ENCODE measurements around the gene SMU1.
A peak's percentile ranks its signal among the peaks of the same experiment; 100 is the strongest.

The SMU1 gene

GRCh38 chr9:33041432-33042188 lies 34.9 kb downstream of the SMU1 start:
- H4K8ac ChIP-seq (ENCODE audit: low read length) = no peak overlapping the region
- H3K9ac ChIP-seq (ENCODE audit: low read length) = peak overlapping the region; percentile 62
- H3K18ac ChIP-seq (ENCODE audit: low read depth in 1 of 2, low read length in 2 of 2) = no peak overlapping the region
- H4K91ac ChIP-seq (ENCODE audit: low read length) = no peak overlapping the region
- no peak overlapping the region for H2BK120ac ChIP-seq (ENCODE audit: low read depth, low read length)
- DNase-seq = peak; percentile 70
- no peaks in the 10 kb centered on the region for H3K9me3 ChIP-seq (ENCODE audit: control insufficient read depth, low read length)
- no peak overlapping the region for H3K23ac ChIP-seq (ENCODE audit: low read length in 2 of 2)
- H2BK12ac ChIP-seq (ENCODE audit: low read length in 2 of 2) = no peak overlapping the region
- 88% methylated on average over 7 of the region's 10 CpGs for WGBS
- H3K14ac ChIP-seq (ENCODE audit: low read length in 2 of 2) = no peak overlapping the region
- no peak overlapping the region for H2AK5ac ChIP-seq (ENCODE audit: low read length, severe bottlenecking)
- H2BK5ac ChIP-seq (ENCODE audit: low read depth, low read length, poor library complexity, severe bottlenecking) = no peak overlapping the region
- peak overlapping the region in 1 of 2 experiments; percentile 61 for H3K4me3 ChIP-seq (ENCODE audit: insufficient read depth in 1 of 2, low read depth in 1 of 2, low read length in 2 of 2)
- peaks cover 3% of the 10 kb centered on the region for H3K79me1 ChIP-seq (replicated peaks; ENCODE audit: low read length, poor library complexity, severe bottlenecking)
- H3K36me3 ChIP-seq (ENCODE audit: control insufficient read depth in 1 of 2, insufficient read depth in 2 of 2, low read depth in 1 of 2, low read length in 2 of 2) = peaks cover 16 to 54% of the 10 kb centered on the region in 2 experiments
- H3K27me3 ChIP-seq (ENCODE audit: control insufficient read depth in 1 of 2, insufficient read depth in 1 of 2, low read length in 2 of 2) = no peaks in the 10 kb centered on the region
- peaks cover 6% of the 10 kb centered on the region for H3K4me1 ChIP-seq (ENCODE audit: control insufficient read depth, insufficient read depth, low read depth, low read length)
- H3K4me2 ChIP-seq (ENCODE audit: low read length, poor library complexity, severe bottlenecking) = no peak overlapping the region
- H3K4ac ChIP-seq (ENCODE audit: low read depth in 1 of 2, low read length in 2 of 2) = no peak overlapping the region
- H3K27ac ChIP-seq (ENCODE audit: low read length, poor library complexity, severe bottlenecking) = no peak overlapping the region
- no peak overlapping the region for H2BK15ac ChIP-seq (ENCODE audit: low read depth, poor library complexity, severe bottlenecking)
- H2AFZ ChIP-seq (ENCODE audit: low read depth, low read length) = no peak overlapping the region

GRCh38 chr9:33040792-33041431 lies 35.6 kb downstream of the SMU1 start:
- H2AFZ ChIP-seq (ENCODE audit: low read depth, low read length) = no peak overlapping the region
- no peak overlapping the region for H2BK12ac ChIP-seq (ENCODE audit: low read length in 2 of 2)

GRCh38 chr9:33032865-33033264 lies 43.6 kb downstream of the SMU1 start:
- peaks cover 28 to 97% of the 10 kb centered on the region in 2 experiments for H3K36me3 ChIP-seq (ENCODE audit: control insufficient read depth in 1 of 2, insufficient read depth in 2 of 2, low read depth in 1 of 2, low read length in 2 of 2)
- no peak overlapping the region for H2AFZ ChIP-seq (ENCODE audit: low read depth, low read length)
- no peak overlapping the region for H3K4ac ChIP-seq (ENCODE audit: low read depth in 1 of 2, low read length in 2 of 2)
- H3K4me3 ChIP-seq (ENCODE audit: insufficient read depth in 1 of 2, low read depth in 1 of 2, low read length in 2 of 2) = no peak overlapping the region
- H3K27me3 ChIP-seq (ENCODE audit: control insufficient read depth in 1 of 2, insufficient read depth in 1 of 2, low read length in 2 of 2) = no peaks in the 10 kb centered on the region
- no peak overlapping the region for H2BK5ac ChIP-seq (ENCODE audit: low read depth, low read length, poor library complexity, severe bottlenecking)
- DNase-seq = no peak
- H3K9ac ChIP-seq (ENCODE audit: low read length) = no peak overlapping the region
- no peak overlapping the region for H3K23ac ChIP-seq (ENCODE audit: low read length in 2 of 2)
- H4K91ac ChIP-seq (ENCODE audit: low read length) = no peak overlapping the region
- H3K4me1 ChIP-seq (ENCODE audit: control insufficient read depth, insufficient read depth, low read depth, low read length) = no peaks in the 10 kb centered on the region
- no peak overlapping the region for H3K14ac ChIP-seq (ENCODE audit: low read length in 2 of 2)
- no peak overlapping the region for H2BK15ac ChIP-seq (ENCODE audit: low read depth, poor library complexity, severe bottlenecking)
- H2BK12ac ChIP-seq (ENCODE audit: low read length in 2 of 2) = no peak overlapping the region
- H3K9me3 ChIP-seq (ENCODE audit: control insufficient read depth, low read length) = no peaks in the 10 kb centered on the region
- H3K79me1 ChIP-seq (replicated peaks; ENCODE audit: low read length, poor library complexity, severe bottlenecking) = peaks cover 7% of the 10 kb centered on the region
- H2AK5ac ChIP-seq (ENCODE audit: low read length, severe bottlenecking) = no peak overlapping the region
- no peak overlapping the region for H4K8ac ChIP-seq (ENCODE audit: low read length)
- H3K18ac ChIP-seq (ENCODE audit: low read depth in 1 of 2, low read length in 2 of 2) = no peak overlapping the region
- no peak overlapping the region for H3K27ac ChIP-seq (ENCODE audit: low read length, poor library complexity, severe bottlenecking)
- H3K4me2 ChIP-seq (ENCODE audit: low read length, poor library complexity, severe bottlenecking) = no peak overlapping the region
- no peak overlapping the region for H2BK120ac ChIP-seq (ENCODE audit: low read depth, low read length)
- WGBS = 93% methylated on average over 5 of the region's 5 CpGs

More at GRCh38 chr9:33040792-33041431, 35.6 kb downstream of the SMU1 start:
- no peak overlapping the region for H3K4me2 ChIP-seq (ENCODE audit: low read length, poor library complexity, severe bottlenecking)
- WGBS = 94% methylated on average over 9 of the region's 9 CpGs
- no peak overlapping the region for H2BK15ac ChIP-seq (ENCODE audit: low read depth, poor library complexity, severe bottlenecking)
- no peak overlapping the region for H3K18ac ChIP-seq (ENCODE audit: low read depth in 1 of 2, low read length in 2 of 2)
- H2BK120ac ChIP-seq (ENCODE audit: low read depth, low read length) = no peak overlapping the region
- H3K4me1 ChIP-seq (ENCODE audit: control insufficient read depth, insufficient read depth, low read depth, low read length) = peaks cover 6% of the 10 kb centered on the region
- H3K36me3 ChIP-seq (ENCODE audit: control insufficient read depth in 1 of 2, insufficient read depth in 2 of 2, low read depth in 1 of 2, low read length in 2 of 2) = peaks cover 18 to 55% of the 10 kb centered on the region in 2 experiments
- H3K9ac ChIP-seq (ENCODE audit: low read length) = no peak overlapping the region
- H3K27ac ChIP-seq (ENCODE audit: low read length, poor library complexity, severe bottlenecking) = no peak overlapping the region
- H2BK5ac ChIP-seq (ENCODE audit: low read depth, low read length, poor library complexity, severe bottlenecking) = no peak overlapping the region
- DNase-seq = no peak
- H3K79me1 ChIP-seq (replicated peaks; ENCODE audit: low read length, poor library complexity, severe bottlenecking) = peaks cover 4% of the 10 kb centered on the region
- no peak overlapping the region for H3K23ac ChIP-seq (ENCODE audit: low read length in 2 of 2)
- H3K27me3 ChIP-seq (ENCODE audit: control insufficient read depth in 1 of 2, insufficient read depth in 1 of 2, low read length in 2 of 2) = no peaks in the 10 kb centered on the region
- no peak overlapping the region for H4K91ac ChIP-seq (ENCODE audit: low read length)
- H3K4ac ChIP-seq (ENCODE audit: low read depth in 1 of 2, low read length in 2 of 2) = no peak overlapping the region
- no peaks in the 10 kb centered on the region for H3K9me3 ChIP-seq (ENCODE audit: control insufficient read depth, low read length)
- no peak overlapping the region for H3K14ac ChIP-seq (ENCODE audit: low read length in 2 of 2)
- no peak overlapping the region for H4K8ac ChIP-seq (ENCODE audit: low read length)
- H3K4me3 ChIP-seq (ENCODE audit: insufficient read depth in 1 of 2, low read depth in 1 of 2, low read length in 2 of 2) = no peak overlapping the region
- no peak overlapping the region for H2AK5ac ChIP-seq (ENCODE audit: low read length, severe bottlenecking)

GRCh38 chr9:33032292-33032691 lies 44.2 kb downstream of the SMU1 start:
- WGBS = 100% methylated on average over 1 of the region's 1 CpG
- Histone ChIP-seq H3K4me3 (ENCODE audit: insufficient read depth in 1 of 2, low read depth in 1 of 2, low read length in 2 of 2) (no peak overlapping the region), H3K14ac (ENCODE audit: low read length in 2 of 2) (no peak overlapping the region), H3K4me1 (ENCODE audit: control insufficient read depth, insufficient read depth, low read depth, low read length) (peaks cover 4% of the 10 kb centered on the region), H3K4ac (ENCODE audit: low read depth in 1 of 2, low read length in 2 of 2) (no peak overlapping the region), H3K9me3 (ENCODE audit: control insufficient read depth, low read length) (no peaks in the 10 kb centered on the region), H4K91ac (ENCODE audit: low read length) (no peak overlapping the region), H3K79me1 (replicated peaks; ENCODE audit: low read length, poor library complexity, severe bottlenecking) (peaks cover 7% of the 10 kb centered on the region), H3K36me3 (ENCODE audit: control insufficient read depth in 1 of 2, insufficient read depth in 2 of 2, low read depth in 1 of 2, low read length in 2 of 2) (peaks cover 31 to 97% of the 10 kb centered on the region in 2 experiments), H3K4me2 (ENCODE audit: low read length, poor library complexity, severe bottlenecking) (no peak overlapping the region), H2BK120ac (ENCODE audit: low read depth, low read length) (no peak overlapping the region), H2BK12ac (ENCODE audit: low read length in 2 of 2) (no peak overlapping the region), H2AK5ac (ENCODE audit: low read length, severe bottlenecking) (no peak overlapping the region), H3K9ac (ENCODE audit: low read length) (no peak overlapping the region), H4K8ac (ENCODE audit: low read length) (no peak overlapping the region), H3K23ac (ENCODE audit: low read length in 2 of 2) (no peak overlapping the region), H2BK5ac (ENCODE audit: low read depth, low read length, poor library complexity, severe bottlenecking) (no peak overlapping the region), H3K27ac (ENCODE audit: low read length, poor library complexity, severe bottlenecking) (no peak overlapping the region), H3K18ac (ENCODE audit: low read depth in 1 of 2, low read length in 2 of 2) (no peak overlapping the region), H2BK15ac (ENCODE audit: low read depth, poor library complexity, severe bottlenecking) (no peak overlapping the region), H2AFZ (ENCODE audit: low read depth, low read length) (no peak overlapping the region), H3K27me3 (ENCODE audit: control insufficient read depth in 1 of 2, insufficient read depth in 1 of 2, low read length in 2 of 2) (no peaks in the 10 kb centered on the region)
- no peak for DNase-seq
